ENCODE data around the gene SPATA12.

Gene SPATA12

GRCh38 chr3:57060089-57060821 is at the start of gene SPATA12:
Gene SPATA12, plus strand, starts transcription at chr3:57060664. Its CDS starts 13,031 bp downstream, at chr3:57073695.
- DNase-seq (ENCODE audit: low spot score): peak; percentile 95

- DNase-seq (ENCODE audit: low spot score): no peak
These were observed 49.4 kb upstream of the SPATA12 start for GRCh38 chr3:57011022-57011421.

GRCh38 chr3:57012847-57013246 is 47.6 kb upstream of the SPATA12 start:
- DNase-seq (ENCODE audit: low spot score): no peak

GRCh38 chr3:57015350-57015729 is 45.1 kb upstream of the SPATA12 start:
- no peak for DNase-seq (ENCODE audit: low spot score)

GRCh38 chr3:57015912-57016311 is 44.6 kb upstream of the SPATA12 start:
- no peak for DNase-seq (ENCODE audit: low spot score)

GRCh38 chr3:57017459-57017845 is 43.0 kb upstream of the SPATA12 start:
- DNase-seq (ENCODE audit: low spot score): no peak

GRCh38 chr3:57018246-57018645 is 42.2 kb upstream of the SPATA12 start:
- no peak for DNase-seq (ENCODE audit: low spot score)

GRCh38 chr3:57019057-57019456 is 41.4 kb upstream of the SPATA12 start:
- no peak for DNase-seq (ENCODE audit: low spot score)

- no peak for DNase-seq (ENCODE audit: low spot score)
These were observed 35.2 kb upstream of the SPATA12 start for GRCh38 chr3:57025237-57025636.

- DNase-seq (ENCODE audit: low spot score): no peak
These were observed 33.5 kb upstream of the SPATA12 start for GRCh38 chr3:57026944-57027343.

- DNase-seq (ENCODE audit: low spot score): no peak
These were observed 31.1 kb upstream of the SPATA12 start for GRCh38 chr3:57029383-57029782.

GRCh38 chr3:57029924-57030323 is 30.5 kb upstream of the SPATA12 start:
- no peak for DNase-seq (ENCODE audit: low spot score)

GRCh38 chr3:57030721-57031120 is 29.7 kb upstream of the SPATA12 start:
- no peak for DNase-seq (ENCODE audit: low spot score)

- no peak for DNase-seq (ENCODE audit: low spot score)
These were observed 28.6 kb upstream of the SPATA12 start for GRCh38 chr3:57031631-57032541.

- no peak for DNase-seq (ENCODE audit: low spot score)
These were observed 23.5 kb upstream of the SPATA12 start for GRCh38 chr3:57036952-57037351.

- DNase-seq (ENCODE audit: low spot score): no peak
These were observed 21.8 kb upstream of the SPATA12 start for GRCh38 chr3:57038466-57039164.

- DNase-seq (ENCODE audit: low spot score): no peak
These were observed 18.8 kb upstream of the SPATA12 start for GRCh38 chr3:57041674-57042073.

GRCh38 chr3:57043518-57043917 is 16.9 kb upstream of the SPATA12 start:
- DNase-seq (ENCODE audit: low spot score): no peak

GRCh38 chr3:57046101-57046765 is 14.2 kb upstream of the SPATA12 start:
- DNase-seq (ENCODE audit: low spot score): no peak

- peak; percentile 87 for DNase-seq (ENCODE audit: low spot score)
These were observed 12.3 kb upstream of the SPATA12 start for GRCh38 chr3:57048052-57048671.

GRCh38 chr3:57048728-57049127 is 11.7 kb upstream of the SPATA12 start:
- no peak for DNase-seq (ENCODE audit: low spot score)

- DNase-seq (ENCODE audit: low spot score): no peak
These were observed 7.8 kb upstream of the SPATA12 start for GRCh38 chr3:57052662-57053061.

Data from GM03348 (cell line).